Choroid plexus epithelial cell (primary cell): Measurements from ENCODE around the gene LGMN.
"Not testable (repeated sequence)": the region's sequence is repeated elsewhere in the genome, so short reads cannot be mapped to it uniquely, and the experiment has no call there.

Source experiments
- DNase-seq: peaks from one replicate; pipeline ENCODE4 v3.0.0-alpha.2; 2010; ENCODE audit warnings: low read depth
- H3K4me3 ChIP-seq: 2 replicates; pipeline ENCODE4 v1.5.1; 2011; ENCODE audit warnings: low read depth, mild to moderate bottlenecking, control low read depth, low read length, moderate library complexity
- TF ChIP-seq, protein P1 (sequence below): conservative IDR thresholded peaks from 2 replicates; pipeline ENCODE4 v1.5.1; 2011; ENCODE audit warnings: low read depth, mild to moderate bottlenecking, control low read depth, inconsistent platforms, low read length, moderate library complexity

Gene LGMN

DNA sequence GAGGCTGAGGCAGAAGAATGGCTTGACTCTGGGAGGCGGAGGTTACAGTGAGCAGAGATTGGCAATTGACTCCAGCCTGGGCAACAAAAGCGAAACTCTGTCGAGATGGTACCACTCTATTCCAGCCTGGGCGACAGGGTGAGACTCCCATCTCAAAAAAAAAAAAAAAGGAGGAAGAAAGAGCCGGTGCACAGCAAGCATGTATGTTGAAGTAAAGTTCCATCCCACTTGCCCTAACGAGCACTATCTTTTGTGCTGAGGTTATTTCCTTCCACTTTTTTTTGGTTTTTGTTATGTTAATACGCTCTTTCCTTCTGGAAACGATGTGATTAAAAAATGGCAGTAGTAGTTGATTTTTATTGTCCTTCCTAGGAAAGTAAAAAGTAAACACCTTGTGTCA is 26.1 kb upstream of the LGMN start:
- TF ChIP-seq, protein P1, sequence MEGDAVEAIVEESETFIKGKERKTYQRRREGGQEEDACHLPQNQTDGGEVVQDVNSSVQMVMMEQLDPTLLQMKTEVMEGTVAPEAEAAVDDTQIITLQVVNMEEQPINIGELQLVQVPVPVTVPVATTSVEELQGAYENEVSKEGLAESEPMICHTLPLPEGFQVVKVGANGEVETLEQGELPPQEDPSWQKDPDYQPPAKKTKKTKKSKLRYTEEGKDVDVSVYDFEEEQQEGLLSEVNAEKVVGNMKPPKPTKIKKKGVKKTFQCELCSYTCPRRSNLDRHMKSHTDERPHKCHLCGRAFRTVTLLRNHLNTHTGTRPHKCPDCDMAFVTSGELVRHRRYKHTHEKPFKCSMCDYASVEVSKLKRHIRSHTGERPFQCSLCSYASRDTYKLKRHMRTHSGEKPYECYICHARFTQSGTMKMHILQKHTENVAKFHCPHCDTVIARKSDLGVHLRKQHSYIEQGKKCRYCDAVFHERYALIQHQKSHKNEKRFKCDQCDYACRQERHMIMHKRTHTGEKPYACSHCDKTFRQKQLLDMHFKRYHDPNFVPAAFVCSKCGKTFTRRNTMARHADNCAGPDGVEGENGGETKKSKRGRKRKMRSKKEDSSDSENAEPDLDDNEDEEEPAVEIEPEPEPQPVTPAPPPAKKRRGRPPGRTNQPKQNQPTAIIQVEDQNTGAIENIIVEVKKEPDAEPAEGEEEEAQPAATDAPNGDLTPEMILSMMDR: no peak
- H3K4me3 ChIP-seq: no peak overlapping the region
- DNase-seq: no peak

DNA sequence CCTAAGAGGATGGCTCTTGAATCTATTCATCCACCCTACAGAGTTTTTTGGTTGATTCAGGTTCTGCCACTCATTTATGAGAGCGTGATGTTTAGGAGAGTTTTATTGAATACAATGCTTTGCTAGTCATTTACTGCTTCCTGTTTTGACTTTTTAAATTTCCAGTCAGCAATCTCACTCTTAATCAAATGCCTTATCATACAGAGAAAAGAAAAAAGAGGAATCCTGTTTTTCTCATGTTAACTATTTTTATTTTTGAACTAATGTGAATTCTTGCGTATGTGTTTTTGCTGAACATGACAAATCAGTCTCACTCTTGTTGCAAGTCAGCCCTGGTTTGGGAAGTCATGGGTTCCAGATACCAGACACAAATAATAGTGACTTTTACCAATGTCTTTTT is 22.1 kb upstream of the LGMN start:
- TF ChIP-seq, protein P1: no peak
- H3K4me3 ChIP-seq: no peak overlapping the region
- no peak for DNase-seq

DNA sequence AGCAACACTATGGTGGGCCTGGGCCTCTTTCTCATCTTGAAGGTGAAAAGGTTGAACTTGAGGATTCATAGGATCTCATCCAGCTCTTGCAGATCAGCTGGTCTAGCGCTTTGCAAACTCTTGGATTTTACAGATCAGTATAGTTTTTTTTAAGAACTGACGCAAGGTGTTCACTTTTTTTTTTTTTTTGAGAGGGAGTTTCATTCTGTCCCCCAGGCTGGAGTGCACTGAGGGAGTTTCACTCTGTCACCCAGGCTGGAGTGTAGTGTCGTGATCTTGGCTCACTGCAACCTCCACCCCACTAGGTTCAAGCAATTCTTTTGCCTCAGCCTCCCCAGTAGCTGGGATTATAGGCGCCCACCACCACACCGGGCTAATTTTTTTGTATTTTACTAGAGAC is 20.4 kb upstream of the LGMN start:
- H3K4me3 ChIP-seq: no peak overlapping the region
- TF ChIP-seq, protein P1: no peak
- no peak for DNase-seq

DNA sequence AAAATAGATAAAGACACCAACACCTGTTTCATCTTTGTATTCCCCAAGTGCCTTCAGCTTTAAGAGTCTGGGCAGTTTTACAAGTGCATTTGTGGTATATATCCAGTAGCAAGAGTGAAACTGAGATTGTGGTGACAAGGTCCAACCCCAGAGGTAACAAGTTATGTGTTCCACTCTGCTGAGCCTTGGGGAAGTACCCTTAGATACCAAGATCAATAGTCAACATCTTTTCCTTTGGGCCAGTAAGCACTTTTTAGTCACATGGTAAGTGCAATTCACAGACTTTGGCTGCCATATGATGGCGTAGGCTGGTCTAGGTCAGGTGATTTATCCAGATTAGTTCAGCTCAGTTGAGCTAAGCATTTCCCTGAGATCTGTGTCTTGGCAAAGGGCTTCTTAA is 19.8 kb upstream of the LGMN start:
- not testable (repeated sequence) for DNase-seq, H3K4me3 ChIP-seq

DNA sequence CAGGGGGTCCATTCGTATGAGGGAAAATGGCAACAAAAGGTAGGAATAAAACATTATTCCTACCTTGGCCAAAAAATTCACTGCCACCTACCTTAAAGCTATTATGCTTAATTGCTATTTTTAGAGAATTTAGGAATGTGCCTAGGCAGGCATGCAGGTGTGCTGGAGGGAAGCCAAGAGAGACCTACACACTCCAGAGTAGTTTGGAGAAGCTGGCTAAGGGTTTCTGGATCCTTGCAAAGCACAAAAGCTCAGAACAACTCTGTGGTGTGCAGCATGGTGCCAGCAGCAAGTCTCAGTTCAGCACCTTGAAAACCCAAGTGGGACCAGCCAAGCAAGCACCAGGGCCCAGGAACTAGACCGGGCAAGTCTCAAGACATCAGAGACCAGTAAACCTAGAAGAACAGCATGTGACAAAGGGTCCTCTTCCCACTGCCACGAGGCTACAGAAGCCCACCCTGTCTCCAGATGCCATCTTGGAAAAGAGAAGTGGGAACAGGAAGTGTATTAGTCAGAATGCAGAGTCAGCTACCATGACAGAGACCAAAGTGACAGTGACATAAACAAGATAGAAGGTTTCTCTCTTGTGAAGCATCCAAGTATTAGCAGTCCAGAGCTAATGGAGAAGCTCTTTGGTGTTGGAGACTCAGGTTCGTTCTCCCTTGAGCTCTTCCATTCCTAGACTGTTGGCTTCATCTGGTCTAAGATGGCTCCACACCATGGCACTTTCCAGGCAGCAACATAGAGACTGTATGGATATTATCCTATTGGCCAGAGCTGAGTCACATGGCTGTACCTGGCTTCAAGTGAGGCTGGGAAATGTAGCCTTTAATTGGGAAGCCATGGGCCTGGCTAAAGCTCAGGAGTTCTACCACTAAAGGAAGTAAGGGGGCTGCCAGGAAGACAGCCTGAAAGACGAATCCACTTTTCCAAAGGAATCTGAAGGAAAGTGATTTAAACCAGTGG is 15.5 kb upstream of the LGMN start:
- H3K4me3 ChIP-seq, DNase-seq: not testable (repeated sequence)

DNA sequence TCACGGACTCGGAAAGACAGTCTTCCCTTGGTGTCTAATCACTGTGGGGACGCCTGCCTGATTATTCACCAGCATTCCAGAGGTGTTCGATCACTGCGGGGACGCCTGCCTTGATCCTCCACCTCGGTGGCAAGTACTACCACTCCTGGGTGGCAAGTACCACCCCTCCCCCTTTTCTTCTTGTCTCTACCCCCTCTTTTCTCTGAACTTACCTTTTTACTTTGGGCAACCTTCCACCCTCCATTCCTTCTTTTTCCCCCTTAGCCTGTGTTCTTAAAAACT is 12.0 kb upstream of the LGMN start:
- TF ChIP-seq, protein P1: no peak
- no peak overlapping the region for H3K4me3 ChIP-seq
- DNase-seq: no peak

DNA sequence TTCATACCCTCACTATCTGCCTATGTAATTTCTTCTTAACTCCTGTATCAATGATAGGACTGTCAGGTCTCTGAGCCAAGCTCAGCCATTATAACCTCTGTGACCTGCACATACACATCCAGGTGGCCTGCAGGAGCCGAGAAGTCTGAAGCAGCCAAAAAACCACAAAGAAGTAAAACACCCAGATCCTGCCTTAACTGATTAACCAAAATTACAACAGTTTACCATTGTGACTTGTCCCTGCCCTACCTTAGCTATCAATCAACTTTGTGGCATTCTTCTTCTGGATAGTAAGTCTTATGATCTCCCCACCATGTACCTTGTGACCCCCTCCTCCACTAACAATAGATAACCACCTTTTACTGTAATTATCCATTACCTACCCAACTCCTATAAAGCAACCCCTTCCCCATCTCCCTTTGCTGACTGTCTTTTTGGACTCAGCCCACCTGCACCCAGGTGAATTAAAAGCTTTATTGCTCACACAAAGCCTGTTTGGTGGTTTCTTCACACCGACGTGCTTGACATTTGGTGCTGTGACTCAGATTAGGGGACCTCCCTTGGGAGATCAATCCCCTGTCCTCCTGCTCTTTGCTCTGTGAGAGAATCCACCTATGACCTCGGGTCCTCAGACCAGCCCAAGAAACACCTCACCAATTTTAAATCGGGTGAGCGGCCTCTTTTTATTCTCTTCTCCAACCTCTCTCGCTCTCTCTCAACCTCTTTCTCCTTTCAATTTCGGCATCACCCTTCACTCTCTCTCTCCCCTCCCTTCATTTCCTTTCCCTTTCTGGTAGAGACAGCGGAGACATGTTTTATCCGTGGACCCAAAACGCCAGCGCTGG is 11.5 kb upstream of the LGMN start:
- no peak for DNase-seq
- no peak overlapping the region for H3K4me3 ChIP-seq
- TF ChIP-seq, protein P1: no peak

DNA sequence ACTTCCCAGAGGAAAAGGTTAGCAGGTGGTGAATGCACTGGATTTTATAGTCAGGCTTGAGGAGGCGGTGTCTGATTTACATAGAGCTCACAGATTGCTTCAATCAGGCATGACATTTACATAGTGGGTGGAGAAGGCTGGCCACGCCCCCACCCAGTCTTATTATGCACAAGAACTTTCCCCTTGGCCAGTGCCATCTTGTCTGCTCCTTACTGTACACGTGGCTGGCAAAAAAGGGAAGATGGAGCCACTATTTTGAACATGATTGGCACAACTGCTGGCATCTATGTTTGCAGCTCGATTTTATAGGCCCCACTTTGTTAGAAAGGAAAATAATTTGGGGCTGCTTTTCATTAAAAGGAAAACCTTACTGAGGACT is 10.9 kb upstream of the LGMN start:
- H3K4me3 ChIP-seq: no peak overlapping the region
- peak; percentile 40 for DNase-seq
- TF ChIP-seq, protein P1: no peak
